Stomach smooth muscle (tissue), 2 donors: Measurements from ENCODE around the gene AMPD2.
A peak's percentile ranks its signal among the peaks of the same experiment; 100 is the strongest.
"Not testable (repeated sequence)": the region's sequence is repeated elsewhere in the genome, so short reads cannot be mapped to it uniquely, and the experiment has no call there.

Experiments
- H3K27ac ChIP-seq: one replicate; pipeline ENCODE4 v1.7.0; 2013; ENCODE audit warnings: mild to moderate bottlenecking, low read length, inconsistent platforms
- H3K27me3 ChIP-seq, 2 donors: one replicate each; pipeline ENCODE4 v1.7.0; 2013; ENCODE audit warnings: low read length in 2 of 2; ENCODE audit not compliant: insufficient read depth in 2 of 2, control insufficient read depth in 1 of 2
- H3K36me3 ChIP-seq, 2 donors: one replicate each; pipeline ENCODE4 v1.7.0; 2013; ENCODE audit warnings: low read length in 2 of 2; ENCODE audit not compliant: control insufficient read depth in 2 of 2, insufficient read depth in 2 of 2
- H3K4me1 ChIP-seq: one replicate; pipeline ENCODE4 v1.7.0; 2013; ENCODE audit warnings: low read length; ENCODE audit not compliant: control insufficient read depth, insufficient read depth
- H3K4me3 ChIP-seq, 2 donors: one replicate each; pipeline ENCODE4 v1.7.0; 2013; ENCODE audit warnings: low read length in 2 of 2
- H3K9ac ChIP-seq, 2 donors: one replicate each; pipeline ENCODE4 v1.7.0; 2013; ENCODE audit warnings: low read length in 2 of 2, mild to moderate bottlenecking in 1 of 2
- H3K9me3 ChIP-seq, 2 donors: one replicate each; pipeline ENCODE4 v1.7.0; 2013; ENCODE audit warnings: low read length in 2 of 2; ENCODE audit not compliant: control insufficient read depth in 2 of 2
- donor health status: healthy.
- donor health status: Pancreatic carcinoma.

The AMPD2 gene

DNA sequence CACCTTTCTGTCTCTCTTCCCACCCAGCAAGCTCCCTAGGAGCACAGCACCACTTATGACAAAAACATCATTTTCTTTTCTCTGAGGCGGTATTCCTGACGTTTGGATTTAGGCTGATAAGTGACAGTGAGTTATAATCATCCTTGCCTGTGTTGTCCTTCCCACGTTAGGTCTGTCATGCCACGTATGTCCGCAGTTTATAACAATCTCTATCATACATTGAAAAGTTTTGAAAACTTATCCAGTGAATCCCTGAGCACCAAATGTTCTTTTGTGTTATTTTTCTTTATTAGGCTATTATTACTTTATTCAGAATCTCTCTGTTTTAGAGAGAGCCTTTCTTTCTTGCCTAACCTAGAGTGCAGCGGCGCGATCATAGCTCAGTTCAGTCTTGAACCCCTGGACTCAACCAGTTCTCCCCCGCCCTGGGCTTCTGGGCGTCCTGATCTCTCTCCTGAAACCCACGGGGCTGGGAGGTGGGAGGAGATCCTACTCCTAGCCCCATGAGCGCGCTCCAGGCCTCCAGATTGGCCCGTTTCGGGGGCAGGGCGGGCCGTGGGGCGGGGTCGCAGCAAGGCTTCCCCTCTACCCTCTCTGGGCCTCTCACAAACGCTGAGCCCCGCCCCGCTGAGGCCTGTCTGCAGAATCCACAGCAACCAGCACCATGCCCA lies 48.0 kb downstream of the AMPD2 start, which contains the start of gene GSTM2:
GSTM2 (plus strand) TSS at position 606 of the 671 bp plus-strand sequence; CDS start at position 665, 59 bp downstream.
- Histone ChIP-seq H3K9me3 (no peaks in the 10 kb centered on the region), H3K27ac (no peak within 1 kb of the TSS), H3K4me1 (peaks cover 15% of the 10 kb centered on the region), H3K4me3 (peak within 1 kb of the TSS; percentile 60 to 75), H3K36me3 (peaks cover 3 to 11% of the 10 kb centered on the region in 2 donors), H3K27me3 (no peaks in the 10 kb centered on the region), H3K9ac (peak within 1 kb of the TSS; percentile 54 to 62)

DNA sequence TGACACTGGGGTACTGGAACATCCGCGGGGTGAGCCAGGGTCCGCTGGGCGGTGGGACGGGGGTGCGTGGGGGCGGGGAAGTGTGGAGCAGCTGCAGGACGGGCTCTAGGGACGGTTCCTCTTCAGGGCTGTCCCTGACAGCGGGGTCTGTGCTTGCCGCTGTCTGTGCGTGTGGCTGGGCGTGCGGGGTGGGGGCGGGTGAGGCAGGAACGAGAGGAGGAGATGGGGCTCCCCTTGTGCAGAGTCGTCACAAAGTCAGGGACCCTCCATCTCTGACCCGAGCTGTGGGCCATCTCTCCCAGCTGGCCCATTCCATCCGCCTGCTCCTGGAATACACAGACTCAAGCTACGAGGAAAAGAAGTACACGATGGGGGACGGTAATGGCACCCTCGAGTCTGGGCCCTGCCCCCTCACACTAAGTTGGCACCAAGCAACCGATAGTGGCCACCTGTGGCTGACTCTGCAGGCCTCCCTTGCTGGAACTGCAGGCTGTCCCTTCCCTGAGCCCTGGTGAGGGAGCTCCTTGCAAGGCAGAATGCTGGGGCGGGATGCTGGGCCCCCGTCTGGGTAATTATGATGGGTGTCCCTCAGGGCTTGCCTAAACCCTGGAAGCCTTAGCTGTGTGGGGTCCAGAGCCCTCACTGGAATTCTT lies 48.6 kb downstream of the AMPD2 start:
- Histone ChIP-seq H3K27me3 (no peaks in the 10 kb centered on the region), H3K9me3 (no peaks in the 10 kb centered on the region), H3K9ac (peak overlapping the region; percentile 54 to 62), H3K4me3 (peak overlapping the region; percentile 60 to 75), H3K36me3 (peaks cover 2 to 13% of the 10 kb centered on the region in 2 donors), H3K4me1 (peaks cover 15% of the 10 kb centered on the region), H3K27ac (no peak overlapping the region)

DNA sequence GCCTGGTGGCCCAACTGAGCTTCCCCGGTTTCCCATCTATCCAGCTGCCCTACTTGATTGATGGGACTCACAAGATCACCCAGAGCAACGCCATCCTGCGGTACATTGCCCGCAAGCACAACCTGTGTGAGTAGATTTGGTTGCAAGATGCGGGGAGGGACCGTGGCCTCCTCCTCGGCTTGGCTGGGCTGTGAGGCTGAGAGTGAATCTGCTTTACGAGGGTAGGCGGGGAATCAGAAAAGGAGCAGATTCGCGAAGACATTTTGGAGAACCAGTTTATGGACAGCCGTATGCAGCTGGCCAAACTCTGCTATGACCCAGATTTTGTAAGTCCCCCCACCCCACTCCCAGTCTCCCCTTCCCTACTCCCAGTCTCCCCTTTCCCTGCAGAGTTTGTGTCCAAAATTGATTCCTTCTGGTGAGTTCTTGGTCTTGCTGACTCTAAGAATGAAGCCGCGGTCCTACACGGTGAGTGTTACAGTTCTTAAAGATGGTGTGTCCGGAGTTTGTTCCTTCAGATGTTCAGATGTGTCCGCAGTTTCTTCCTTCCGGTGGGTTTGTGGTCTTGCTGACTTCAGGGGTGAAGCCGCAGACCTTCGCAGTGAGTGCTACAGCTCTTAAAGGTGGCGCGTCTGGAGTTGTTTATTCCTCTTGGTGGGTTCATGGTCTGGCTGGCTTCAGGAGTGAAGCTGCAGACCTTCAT lies 49.8 kb downstream of the AMPD2 start:
- Histone ChIP-seq H3K27me3 (no peaks in the 10 kb centered on the region), H3K36me3 (peaks cover 3 to 15% of the 10 kb centered on the region in 2 donors), H3K27ac (no peak overlapping the region), H3K9ac (no peak overlapping the region), H3K9me3 (no peaks in the 10 kb centered on the region), H3K4me1 (peaks cover 15% of the 10 kb centered on the region), H3K4me3 (no peak overlapping the region)

- H3K27me3 ChIP-seq, H3K9me3 ChIP-seq, H3K4me3 ChIP-seq, H3K27ac ChIP-seq, H3K9ac ChIP-seq: not testable (repeated sequence)
- Histone ChIP-seq H3K36me3 (peaks cover 3 to 15% of the 10 kb centered on the region in 2 donors), H3K4me1 (peaks cover 15% of the 10 kb centered on the region)
Observed at GRCh38 chr1:109669949-109670302, 50.3 kb downstream of the AMPD2 start.

DNA sequence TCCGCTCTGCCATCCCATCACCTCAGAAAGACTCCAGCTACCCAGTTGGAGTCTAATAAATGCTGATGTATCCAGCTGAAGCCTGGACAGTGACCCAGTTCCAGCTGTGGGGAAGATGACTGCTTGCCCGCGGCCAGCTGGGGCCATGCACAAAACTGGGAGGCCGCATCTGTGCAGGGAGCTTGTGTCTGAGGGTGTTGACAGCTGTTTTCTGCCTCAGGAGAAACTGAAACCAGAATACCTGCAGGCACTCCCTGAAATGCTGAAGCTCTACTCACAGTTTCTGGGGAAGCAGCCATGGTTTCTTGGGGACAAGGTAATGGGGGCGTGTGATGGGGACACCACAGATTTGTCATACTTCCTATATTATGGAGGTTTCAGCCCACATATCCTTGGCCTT lies 51.4 kb downstream of the AMPD2 start:
- Histone ChIP-seq H3K27me3 (no peaks in the 10 kb centered on the region), H3K9ac (no peak overlapping the region), H3K36me3 (peaks cover 3 to 12% of the 10 kb centered on the region in 2 donors), H3K27ac (no peak overlapping the region), H3K4me1 (peaks cover 15% of the 10 kb centered on the region), H3K9me3 (no peaks in the 10 kb centered on the region), H3K4me3 (no peak overlapping the region)

DNA sequence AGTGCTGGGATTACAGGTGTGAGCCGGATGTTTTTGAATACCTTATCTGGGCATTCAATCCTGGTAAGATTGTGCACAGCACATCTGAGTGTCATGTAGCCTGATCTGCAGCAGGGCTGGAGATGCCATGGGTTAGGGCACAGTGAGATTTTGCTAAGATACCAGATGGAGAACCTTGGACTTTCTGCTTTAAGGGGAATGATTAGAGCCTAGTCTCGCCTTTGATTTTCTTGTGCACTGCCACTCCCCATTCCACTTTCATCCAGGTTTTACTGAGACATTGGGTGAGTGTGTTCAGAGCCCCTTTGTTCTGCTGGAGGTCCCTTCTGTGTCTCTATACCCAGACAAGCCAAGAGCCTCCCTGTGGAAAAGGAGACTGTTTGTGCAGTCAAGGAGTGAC lies 54.2 kb downstream of the AMPD2 start:
- H3K9ac ChIP-seq, H3K4me3 ChIP-seq, H3K27ac ChIP-seq, H3K9me3 ChIP-seq, H3K27me3 ChIP-seq, H3K4me1 ChIP-seq: not testable (repeated sequence)
- peaks cover 3 to 12% of the 10 kb centered on the region in 2 donors for H3K36me3 ChIP-seq

GRCh38 chr1:109676683-109677381 lies 57.2 kb downstream of the AMPD2 start:
- not testable (repeated sequence) for H3K36me3 ChIP-seq, H3K27ac ChIP-seq, H3K9me3 ChIP-seq, H3K9ac ChIP-seq, H3K4me1 ChIP-seq, H3K4me3 ChIP-seq, H3K27me3 ChIP-seq

- Histone ChIP-seq H3K9ac (no peak overlapping the region), H3K4me3 (no peak overlapping the region), H3K36me3 (peaks cover 3 to 4% of the 10 kb centered on the region in 2 donors), H3K4me1 (no peaks in the 10 kb centered on the region), H3K9me3 (no peaks in the 10 kb centered on the region), H3K27me3 (no peaks in the 10 kb centered on the region), H3K27ac (no peak overlapping the region)
Observed at GRCh38 chr1:109677459-109677858, 57.8 kb downstream of the AMPD2 start.

GRCh38 chr1:109678637-109679036 lies 59.0 kb downstream of the AMPD2 start:
- not testable (repeated sequence) for H3K9me3 ChIP-seq, H3K9ac ChIP-seq, H3K27ac ChIP-seq, H3K27me3 ChIP-seq, H3K36me3 ChIP-seq, H3K4me1 ChIP-seq, H3K4me3 ChIP-seq
